ENCODE data around the gene FAM98C. TPM values are rescaled to one million over a fixed set of nuclear protein-coding genes. Genes with fewer than 3 reads are reported as not detected.

Gene FAM98C
- total and polyA plus RNA-seq, 2 of the 13 experiments (the other 11 are each of a cell fraction or from before 2014, with no cell fraction given), result 10.0 to 11.5 TPM

- no peaks in the 10 kb centered on the region for H3K79me2 ChIP-seq (ENCODE audit: insufficient read depth, low read length)
- H3K27me3 ChIP-seq (ENCODE audit: control insufficient read depth in 1 of 2, insufficient read depth in 2 of 2, low read length in 2 of 2), result peaks cover 4 to 20% of the 10 kb centered on the region in 2 experiments; a peak in 4 of 5 replicates
- H3K9ac ChIP-seq (ENCODE audit: insufficient read depth, low read depth, low read length), result no peak overlapping the region
- H3K4me2 ChIP-seq (ENCODE audit: low read depth, low read length), result no peak overlapping the region
- in situ Hi-C loops (cut with HindIII; ENCODE audit: extremely low pct_ligation_motif_present, low pct_unique_long_range_greater_than_20kb) (no loop called here), intact Hi-C loops (cut with micrococcal nuclease; ENCODE audit: unreplicated experiment) (no loop called here)
- no peak overlapping the region for H3K4me3 ChIP-seq (replicated peaks in 1 of 3; ENCODE audit: insufficient read depth in 1 of 3, low read depth in 2 of 3, low read length in 3 of 3)
- ChIA-PET POLR2A (no interaction called here), CTCF (ENCODE audit: low intra/inter-chr PET ratio, low total read pairs) (no interaction called here)
- ATAC-seq, result no peak
- no TSS peak for BruUV-seq (replicated peaks)
- H3K9me3 ChIP-seq (ENCODE audit: low read length), result no peaks in the 10 kb centered on the region
- H4K20me1 ChIP-seq (ENCODE audit: insufficient read depth, low read length), result no peaks in the 10 kb centered on the region
- DNase-seq (ENCODE audit: low spot score), result no peak
- TF ChIP-seq ZNF263 (CRISPR knock-in tag; IDR thresholded peaks at IDR 0.05) (no peak), MAF1 (CRISPR knock-in tag; IDR thresholded peaks at IDR 0.05; ENCODE audit: borderline replicate concordance) (no peak), GTF2F1 (IDR thresholded peaks at IDR 0.05; ENCODE audit: low read length) (no peak), ZNF430 (CRISPR knock-in tag; IDR thresholded peaks at IDR 0.05) (no peak), SMAD3 (CRISPR knock-in tag; IDR thresholded peaks at IDR 0.05) (no peak), KMT2A (CRISPR knock-in tag; IDR thresholded peaks at IDR 0.05) (no peak), TEF (CRISPR knock-in tag; IDR thresholded peaks at IDR 0.05) (no peak), YEATS2 (CRISPR knock-in tag; IDR thresholded peaks at IDR 0.05; ENCODE audit: borderline replicate concordance) (no peak), CHCHD3 (CRISPR knock-in tag; IDR thresholded peaks at IDR 0.05) (no peak)
- no peak overlapping the region for H3K27ac ChIP-seq (ENCODE audit: extremely low read length, insufficient read depth, low read length)
- FAIRE-seq, result no peak
- no peak overlapping the region for H2AFZ ChIP-seq (ENCODE audit: low read length)
- 71% methylated on average over 4 of the region's 9 CpGs for WGBS (ENCODE audit: low lambda C conversion rate)
- no peaks in the 10 kb centered on the region for H3K36me3 ChIP-seq (replicated peaks in 1 of 2; ENCODE audit: control insufficient read depth in 1 of 2, insufficient read depth in 2 of 2, low read length in 2 of 2)
- no peaks in the 10 kb centered on the region for H3K4me1 ChIP-seq (ENCODE audit: insufficient read depth, low read length)
Observed at GRCh38 chr19:38448225-38448624, 45.3 kb downstream of the FAM98C start.

GRCh38 chr19:38449518-38449917 is 46.6 kb downstream of the FAM98C start:
- no peaks in the 10 kb centered on the region for H4K20me1 ChIP-seq (ENCODE audit: insufficient read depth, low read length)
- no peak overlapping the region for H3K4me3 ChIP-seq (replicated peaks in 1 of 3; ENCODE audit: insufficient read depth in 1 of 3, low read depth in 2 of 3, low read length in 3 of 3)
- no TSS peak for BruUV-seq (replicated peaks)
- intact Hi-C loops (cut with micrococcal nuclease; ENCODE audit: unreplicated experiment) (no loop called here), in situ Hi-C loops (cut with HindIII; ENCODE audit: extremely low pct_ligation_motif_present, low pct_unique_long_range_greater_than_20kb) (no loop called here)
- H3K4me2 ChIP-seq (ENCODE audit: low read depth, low read length), result no peak overlapping the region
- no peaks in the 10 kb centered on the region for H3K36me3 ChIP-seq (replicated peaks in 1 of 2; ENCODE audit: control insufficient read depth in 1 of 2, insufficient read depth in 2 of 2, low read length in 2 of 2)
- H2AFZ ChIP-seq (ENCODE audit: low read length), result no peak overlapping the region
- no peak for FAIRE-seq
- 40% methylated on average over 5 of the region's 5 CpGs for WGBS (ENCODE audit: low lambda C conversion rate)
- ATAC-seq, result no peak
- CTCF ChIA-PET (ENCODE audit: low intra/inter-chr PET ratio, low total read pairs), result no interaction called here
- H3K9ac ChIP-seq (ENCODE audit: insufficient read depth, low read depth, low read length), result no peak overlapping the region
- no peaks in the 10 kb centered on the region for H3K9me3 ChIP-seq (ENCODE audit: low read length)
- H3K79me2 ChIP-seq (ENCODE audit: insufficient read depth, low read length), result no peaks in the 10 kb centered on the region
- DNase-seq (ENCODE audit: low spot score), result no peak
- peaks cover 2 to 16% of the 10 kb centered on the region in 2 experiments; a peak in 4 of 5 replicates for H3K27me3 ChIP-seq (ENCODE audit: control insufficient read depth in 1 of 2, insufficient read depth in 2 of 2, low read length in 2 of 2)
- H3K27ac ChIP-seq (ENCODE audit: extremely low read length, insufficient read depth, low read length), result no peak overlapping the region
- H3K4me1 ChIP-seq (ENCODE audit: insufficient read depth, low read length), result no peaks in the 10 kb centered on the region
- POLR2A ChIA-PET, result no interaction called here
- TF ChIP-seq ERF (CRISPR knock-in tag; IDR thresholded peaks at IDR 0.05) (no peak), PHF20 (CRISPR knock-in tag; IDR thresholded peaks at IDR 0.05) (no peak), ETV6 (CRISPR knock-in tag; conservative IDR thresholded peaks at IDR 0.05) (no peak), ARNT (IDR thresholded peaks at IDR 0.05) (no peak), ZNF737 (CRISPR knock-in tag; IDR thresholded peaks at IDR 0.05; ENCODE audit: borderline replicate concordance) (no peak), RFXANK (CRISPR knock-in tag; IDR thresholded peaks at IDR 0.05) (no peak), MED1 (CRISPR knock-in tag; IDR thresholded peaks at IDR 0.05) (no peak), STAG1 (CRISPR knock-in tag; IDR thresholded peaks at IDR 0.05) (no peak), FOXJ3 (CRISPR knock-in tag; IDR thresholded peaks at IDR 0.05; ENCODE audit: borderline replicate concordance) (no peak)
